Body of pancreas (tissue), 4 donors: ENCODE results near the gene ADGRG2. TPM values are rescaled to one million over a fixed set of nuclear protein-coding genes. Genes with fewer than 3 reads are reported as not detected.

ENCODE experiments used
- ATAC-seq: fragments of 150-250 bp; one replicate; pipeline ENCODE4 v1.9.1; 2016
- DNase-seq, 4 donors: peaks; one replicate each; pipeline ENCODE4 v3.0.0-alpha.2; 2019
- H3K27ac ChIP-seq, 4 donors: fragments of 200-600 bp; sonication (generic); 1 replicate in 3 of 4; 2 replicates in 1 of 4; pipeline versions ENCODE4 v1.5.1 to v1.6.1; 2016 to 2019; ENCODE audit warnings: mild to moderate bottlenecking in 1 of 4, mixed read lengths in 1 of 4, moderate library complexity in 1 of 4
- H3K27me3 ChIP-seq, 2 donors: fragments of 200-600 bp; sonication (generic); one replicate each; pipeline ENCODE4 v1.6.0; 2016; ENCODE audit warnings: mild to moderate bottlenecking in 1 of 2
- H3K36me3 ChIP-seq, 2 donors: fragments of 200-600 bp; sonication (generic); replicated peaks in 1 of 2; 2 replicates each; pipeline ENCODE4 v1.5.1; 2016; ENCODE audit warnings: low read depth in 2 of 2; ENCODE audit not compliant: insufficient read depth in 1 of 2
- H3K4me1 ChIP-seq: fragments of 200-600 bp; sonication (generic); one replicate; pipeline ENCODE4 v1.6.0; 2016
- H3K4me3 ChIP-seq, 2 donors: fragments of 200-600 bp; sonication (generic); 1 replicate in 1 of 2; 2 replicates in 1 of 2; pipeline ENCODE4 v1.5.1; 2016 to 2019
- H3K9me3 ChIP-seq, 3 donors: fragments of 200-600 bp; sonication (generic); 1 replicate in 2 of 3; 2 replicates in 1 of 3; pipeline ENCODE4 v1.5.1; 2016
- POLR2A ChIP-seq, 3 donors: fragments of 450-650 bp; IDR thresholded peaks; one replicate each; pipeline ENCODE4 v1.6.1; 2016; ENCODE audit warnings: antibody characterized with exemption in 3 of 3, mild to moderate bottlenecking in 2 of 3
- WGBS, 2 donors: methylation state at CpG; one replicate each; pipeline ENCODE4 v1.1.5; 2017; 5-methylcytosine and 5-hydroxymethylcytosine counted together
- intact Hi-C: fragments of 100-400 bp; cut with DNase I; formaldehyde crosslinking; loops from one replicate; pipeline ENCODE4 v1.15.1; 2023
- total RNA-seq, 2 donors: library from RNA; depleted of rRNA; stranded (reverse); fragments of >200 nt; gene quantifications; one replicate each; pipeline ENCODE4 v1.1.0, GENCODE V29; 2016
- TF ChIP-seq, protein P1 (sequence below), 7 experiments: fragments of 450-650 bp in 4 of 7; fragments of 200-600 bp in 3 of 7; sonication (generic) in 3 of 7; IDR thresholded peaks; one replicate each; pipeline ENCODE4 v1.5.1; 2016 to 2019; ENCODE audit warnings: antibody characterized with exemption in 7 of 7

Gene ADGRG2
- total RNA-seq, 2 donors from 2014 or later, result 0.66 to 1.0 TPM

DNA sequence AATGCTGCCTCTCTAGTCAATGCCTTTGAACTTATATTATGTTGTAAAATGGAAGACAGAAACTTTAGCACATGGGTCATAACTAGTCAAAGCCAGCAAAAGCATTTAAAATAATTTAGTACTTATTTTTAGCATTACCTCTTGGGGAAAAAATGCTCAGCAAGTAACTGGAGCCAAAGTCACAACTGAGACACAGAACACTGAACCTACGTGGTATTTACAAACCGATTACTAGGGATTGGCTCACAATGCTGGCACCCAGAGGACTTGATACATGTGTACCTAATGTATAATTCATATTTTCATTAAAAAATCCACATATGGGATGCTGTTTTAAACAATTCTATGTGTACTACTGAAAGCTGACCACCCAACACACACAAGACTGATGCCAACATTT lies 176.8 kb downstream of the ADGRG2 start:
- TF ChIP-seq POLR2A (IDR thresholded peaks at IDR 0.05), result no peak
- TF ChIP-seq, protein P1, sequence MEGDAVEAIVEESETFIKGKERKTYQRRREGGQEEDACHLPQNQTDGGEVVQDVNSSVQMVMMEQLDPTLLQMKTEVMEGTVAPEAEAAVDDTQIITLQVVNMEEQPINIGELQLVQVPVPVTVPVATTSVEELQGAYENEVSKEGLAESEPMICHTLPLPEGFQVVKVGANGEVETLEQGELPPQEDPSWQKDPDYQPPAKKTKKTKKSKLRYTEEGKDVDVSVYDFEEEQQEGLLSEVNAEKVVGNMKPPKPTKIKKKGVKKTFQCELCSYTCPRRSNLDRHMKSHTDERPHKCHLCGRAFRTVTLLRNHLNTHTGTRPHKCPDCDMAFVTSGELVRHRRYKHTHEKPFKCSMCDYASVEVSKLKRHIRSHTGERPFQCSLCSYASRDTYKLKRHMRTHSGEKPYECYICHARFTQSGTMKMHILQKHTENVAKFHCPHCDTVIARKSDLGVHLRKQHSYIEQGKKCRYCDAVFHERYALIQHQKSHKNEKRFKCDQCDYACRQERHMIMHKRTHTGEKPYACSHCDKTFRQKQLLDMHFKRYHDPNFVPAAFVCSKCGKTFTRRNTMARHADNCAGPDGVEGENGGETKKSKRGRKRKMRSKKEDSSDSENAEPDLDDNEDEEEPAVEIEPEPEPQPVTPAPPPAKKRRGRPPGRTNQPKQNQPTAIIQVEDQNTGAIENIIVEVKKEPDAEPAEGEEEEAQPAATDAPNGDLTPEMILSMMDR (IDR thresholded peaks at IDR 0.05), result no peak
- no peak for ATAC-seq
- H3K27ac ChIP-seq, result no peak overlapping the region
- H3K4me3 ChIP-seq, result no peak overlapping the region
- intact Hi-C loops, result no loop called here
- WGBS, 2 donors, result 92 to 95% methylated on average over 2 of the region's 2 CpGs
- no peaks in the 10 kb centered on the region for H3K9me3 ChIP-seq
- no peak for DNase-seq
- H3K27me3 ChIP-seq, result no peaks in the 10 kb centered on the region
- H3K4me1 ChIP-seq, result no peaks in the 10 kb centered on the region
- no peaks in the 10 kb centered on the region for H3K36me3 ChIP-seq

DNA sequence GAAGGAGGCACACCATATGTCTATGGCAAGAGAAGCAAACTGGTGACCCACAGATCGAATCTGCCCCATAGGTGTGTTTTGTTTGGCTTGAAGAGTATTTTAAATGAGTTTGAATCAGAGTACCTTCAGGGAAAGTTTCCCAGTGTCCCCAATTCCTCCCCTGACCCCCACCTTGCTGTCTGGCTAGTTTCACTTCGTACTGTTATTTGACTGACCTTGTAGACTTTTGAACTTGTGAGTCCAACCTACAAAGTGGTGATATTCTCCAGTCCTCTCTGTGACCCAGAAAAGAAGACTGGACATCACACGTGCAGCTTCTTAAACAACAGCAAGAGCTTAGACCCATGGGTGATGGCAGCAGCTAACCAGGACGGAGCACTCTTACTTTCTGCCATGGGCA lies 177.8 kb downstream of the ADGRG2 start:
- intact Hi-C loops, result no loop called here
- DNase-seq, result no peak
- H3K36me3 ChIP-seq, result no peaks in the 10 kb centered on the region
- no peak for ATAC-seq
- H3K27ac ChIP-seq, result no peak overlapping the region
- no peaks in the 10 kb centered on the region for H3K27me3 ChIP-seq
- H3K4me1 ChIP-seq, result no peaks in the 10 kb centered on the region
- no peaks in the 10 kb centered on the region for H3K9me3 ChIP-seq
- H3K4me3 ChIP-seq, result no peak overlapping the region
- WGBS, 2 donors, result 71 to 79% methylated on average over 3 to 4 of the region's 4 CpGs
- TF ChIP-seq, protein P1 (IDR thresholded peaks at IDR 0.05), result no peak
- TF ChIP-seq POLR2A (IDR thresholded peaks at IDR 0.05), result no peak

DNA sequence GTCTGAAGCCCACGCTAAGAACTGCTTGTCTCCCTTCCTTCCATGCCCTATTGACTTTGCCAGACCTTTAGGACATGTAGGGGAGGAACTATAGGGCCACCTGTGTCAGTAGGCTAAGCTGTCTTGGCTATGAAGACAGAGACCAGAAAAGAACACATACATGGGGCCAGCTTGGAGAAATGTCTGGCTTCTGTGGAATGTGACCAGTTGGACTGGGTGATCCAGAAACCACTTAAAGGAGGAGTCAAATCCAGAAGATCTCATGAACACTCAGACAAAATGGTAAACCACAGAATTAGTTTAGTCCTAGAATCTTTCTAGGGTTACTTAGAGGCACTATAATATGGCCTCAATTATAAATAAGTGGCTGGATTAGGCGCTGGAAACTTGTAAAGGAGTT lies 180.4 kb downstream of the ADGRG2 start:
- ATAC-seq (no peak), DNase-seq (no peak)
- H3K27ac ChIP-seq, result no peak overlapping the region
- no peaks in the 10 kb centered on the region for H3K9me3 ChIP-seq
- 94 to 96% methylated on average over 2 of the region's 2 CpGs for WGBS, 2 donors
- no peaks in the 10 kb centered on the region for H3K36me3 ChIP-seq
- no peak overlapping the region for H3K4me3 ChIP-seq
- no peaks in the 10 kb centered on the region for H3K4me1 ChIP-seq
- no peaks in the 10 kb centered on the region for H3K27me3 ChIP-seq
- intact Hi-C loops, result no loop called here
- TF ChIP-seq, protein P1 (IDR thresholded peaks at IDR 0.05), result no peak
- TF ChIP-seq POLR2A (IDR thresholded peaks at IDR 0.05), result no peak

Other genes starting within 250 kb of the ADGRG2 start
- gene PHKA2, start 138.4 kb downstream of the ADGRG2 start, total RNA-seq, result 10 to 100 TPM; 21.0 to 37.6 TPM
- 10 to 100 TPM; 73.7 to 83.7 TPM for gene PDHA1, start 221.5 kb upstream of the ADGRG2 start, total RNA-seq